HG02798 (cell line): ENCODE data around the gene ZNRF2.
A peak's percentile ranks its signal among the peaks of the same experiment; 100 is the strongest.

Experiments used
- ATAC-seq: cut with Tn5 transposase; IDR thresholded peaks from one replicate; pipeline ENCODE4 v1.9.1; 2021; ENCODE audit warnings: mild to moderate bottlenecking; ENCODE audit not compliant: unreplicated experiment, poor library complexity

ZNRF2 gene

DNA sequence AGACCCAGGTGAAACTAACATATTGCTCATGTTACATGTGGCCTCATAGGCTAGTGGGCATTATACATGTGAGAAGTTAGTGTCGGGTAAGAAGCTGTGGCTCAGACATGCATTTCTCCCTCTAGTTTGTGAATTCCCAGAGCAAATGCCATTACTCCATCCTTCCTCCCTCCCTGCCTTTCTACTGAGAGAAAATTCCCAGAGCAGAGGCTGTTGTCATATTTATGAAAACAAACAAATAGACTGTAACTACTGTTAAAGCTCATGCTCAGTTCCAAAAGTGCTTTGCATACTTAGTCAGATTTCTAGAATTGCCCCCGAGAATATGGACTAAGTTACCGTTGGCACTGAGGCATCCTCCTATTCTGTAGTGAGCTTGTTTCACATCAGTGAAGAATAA is 29.0 kb downstream of the ZNRF2 start:
- no peak for ATAC-seq

DNA sequence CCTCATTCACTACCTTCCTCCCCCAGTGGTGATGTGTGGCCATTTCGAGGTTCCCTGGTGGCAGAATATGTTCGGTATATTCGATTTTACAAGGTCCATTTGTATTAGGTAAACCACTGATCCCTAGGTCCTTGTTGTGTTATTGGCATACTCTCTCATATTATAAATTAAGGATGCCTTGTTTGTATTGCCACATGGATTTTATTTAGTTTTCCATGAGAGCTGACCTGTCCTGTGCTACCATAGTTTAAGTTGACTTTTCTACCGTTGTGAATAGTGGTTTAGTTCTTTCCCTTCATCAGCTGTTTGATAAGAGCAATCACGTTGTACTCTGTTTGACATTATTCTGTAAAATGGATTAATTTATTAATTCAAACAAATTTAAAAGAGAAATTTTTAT is 29.4 kb downstream of the ZNRF2 start:
- ATAC-seq: no peak

DNA sequence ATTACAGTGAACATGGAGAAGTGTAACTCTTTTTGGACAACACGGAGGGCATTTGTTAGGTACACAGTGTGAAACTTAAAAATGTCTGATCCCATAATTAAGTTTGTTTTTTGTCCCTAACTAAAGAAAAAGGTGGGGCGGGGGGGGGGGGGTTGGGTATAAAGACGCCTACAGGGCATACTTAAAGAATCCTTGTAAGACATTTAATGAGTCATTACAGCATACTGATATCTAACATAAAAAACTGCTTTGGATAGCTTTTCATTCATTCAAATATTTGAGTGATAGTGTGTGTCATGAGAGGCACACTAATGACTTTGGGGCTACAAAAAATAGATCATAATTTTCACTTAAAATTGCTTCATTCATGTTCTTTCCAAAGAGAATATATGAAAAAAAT is 31.2 kb downstream of the ZNRF2 start:
- ATAC-seq: no peak

DNA sequence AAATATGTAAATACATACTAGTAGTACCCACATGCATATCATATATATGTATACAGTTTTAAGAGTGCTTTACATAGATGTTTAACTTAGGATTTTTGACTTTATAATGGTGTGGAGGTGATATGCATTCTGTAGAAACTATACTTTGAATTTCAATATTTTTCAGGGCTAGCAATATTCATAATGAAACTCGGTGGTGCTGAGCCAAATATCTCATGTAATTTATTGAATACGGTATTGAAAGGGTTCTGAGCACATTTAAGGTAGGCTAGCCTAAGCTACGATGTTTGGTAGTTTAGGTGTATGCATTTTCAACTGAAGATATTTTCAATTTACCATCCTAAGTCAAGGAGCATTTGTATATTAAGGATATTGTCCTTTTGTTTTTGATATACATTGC is 36.0 kb downstream of the ZNRF2 start:
- ATAC-seq: no peak

DNA sequence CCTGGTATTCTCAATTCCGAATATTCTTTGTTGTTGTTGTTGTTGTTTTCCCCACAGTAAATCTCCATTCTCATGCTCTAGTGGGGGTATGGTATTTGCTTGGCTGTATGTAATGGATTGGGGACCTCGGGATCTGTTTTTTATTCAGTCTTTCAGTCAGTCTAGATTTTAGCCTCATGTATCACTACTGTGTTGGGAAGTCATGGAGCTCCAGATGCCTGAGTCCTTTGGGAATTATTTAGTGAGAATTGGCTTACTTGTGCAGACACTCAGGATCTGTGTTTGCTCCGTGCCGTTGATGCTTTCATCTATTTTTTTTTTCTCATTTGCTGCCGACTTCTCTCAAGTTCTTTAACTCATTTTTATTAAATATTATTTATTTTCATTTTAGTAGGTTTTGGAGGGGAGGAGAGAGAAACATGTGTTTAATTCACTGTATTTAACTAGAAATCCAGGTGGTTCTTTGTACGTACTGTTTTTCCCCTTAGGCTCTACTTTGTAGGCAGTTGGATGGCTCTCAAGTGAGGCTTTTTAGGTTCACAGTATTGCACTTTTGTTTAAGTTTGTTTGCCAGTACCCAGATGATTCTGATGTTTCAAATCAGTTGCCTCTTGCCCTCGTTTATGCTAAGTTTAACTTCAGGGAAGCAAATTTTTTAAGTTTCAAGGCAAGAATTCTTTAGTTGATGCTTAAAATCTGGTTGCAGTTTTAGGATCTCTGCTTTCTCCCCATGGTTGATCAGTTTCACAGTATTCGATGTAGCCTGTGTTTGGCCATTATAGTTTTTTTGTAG is 36.9 kb downstream of the ZNRF2 start:
- ATAC-seq: peak; percentile 29

DNA sequence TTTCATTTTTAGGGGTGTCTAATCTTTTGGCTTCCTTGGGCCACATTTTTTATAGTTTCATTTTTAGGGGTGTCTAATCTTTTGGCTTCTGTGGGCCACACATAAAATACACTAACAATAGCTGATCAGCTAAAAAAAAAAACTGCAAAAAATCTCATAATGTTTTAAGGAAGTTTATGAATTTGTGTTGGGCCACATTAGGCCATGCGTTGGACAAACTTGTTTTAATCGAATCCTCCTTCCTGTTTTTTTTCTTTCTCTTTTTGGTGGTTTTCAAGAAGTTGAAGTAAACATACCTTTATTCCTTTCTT is 37.4 kb downstream of the ZNRF2 start:
- no peak for ATAC-seq

DNA sequence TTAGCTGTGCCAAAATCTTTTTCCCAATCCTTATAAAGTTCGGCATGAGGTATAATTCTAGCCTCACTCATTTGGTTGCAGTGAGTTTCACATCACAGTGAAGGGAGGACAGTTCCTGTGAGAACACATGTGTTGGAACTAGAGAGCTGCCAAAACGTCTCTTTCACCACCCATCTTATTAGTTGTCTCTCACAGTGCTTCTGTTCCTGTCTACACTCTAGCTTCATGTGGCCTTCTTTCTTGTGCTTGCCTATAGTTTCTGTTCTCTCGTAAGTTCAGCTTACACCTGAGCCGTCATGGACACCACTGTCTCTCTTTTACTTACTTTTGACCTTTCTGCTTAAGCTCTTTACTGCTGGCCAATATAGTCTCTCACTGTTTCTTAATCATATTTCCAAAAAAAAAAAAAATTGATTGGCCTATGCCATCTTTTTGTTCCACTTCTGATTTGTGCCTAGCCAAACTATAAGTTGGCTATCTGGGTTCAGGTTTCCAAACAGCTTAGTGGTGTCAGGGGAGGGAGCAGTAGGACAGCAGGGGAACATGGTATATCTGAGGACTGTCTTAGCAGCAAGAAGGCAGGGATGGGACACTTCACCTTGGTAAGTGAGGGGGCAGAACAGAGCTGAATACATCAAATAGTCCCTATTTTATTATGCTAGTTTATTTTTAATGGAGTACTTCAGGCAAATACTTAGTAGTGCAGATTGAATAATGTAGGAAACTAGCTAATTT is 38.0 kb downstream of the ZNRF2 start:
- ATAC-seq: peak; percentile 81

DNA sequence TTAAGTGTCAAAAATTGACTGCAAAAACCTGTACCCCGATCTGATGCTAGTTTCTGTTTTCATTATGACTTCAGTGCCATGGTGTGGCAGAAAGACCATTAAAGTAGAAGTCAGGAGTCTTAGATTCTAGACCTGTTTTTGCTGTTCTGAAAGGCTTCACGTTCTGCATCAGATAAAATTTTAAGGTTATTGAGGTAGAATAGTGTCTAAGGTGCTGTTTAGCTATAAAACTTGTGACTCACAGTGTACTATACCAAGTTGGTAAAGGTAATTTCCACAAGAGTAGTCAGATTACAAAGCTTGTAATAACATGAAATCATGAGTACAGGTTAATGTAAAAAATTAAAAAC is 38.6 kb downstream of the ZNRF2 start:
- peak; percentile 63 for ATAC-seq

DNA sequence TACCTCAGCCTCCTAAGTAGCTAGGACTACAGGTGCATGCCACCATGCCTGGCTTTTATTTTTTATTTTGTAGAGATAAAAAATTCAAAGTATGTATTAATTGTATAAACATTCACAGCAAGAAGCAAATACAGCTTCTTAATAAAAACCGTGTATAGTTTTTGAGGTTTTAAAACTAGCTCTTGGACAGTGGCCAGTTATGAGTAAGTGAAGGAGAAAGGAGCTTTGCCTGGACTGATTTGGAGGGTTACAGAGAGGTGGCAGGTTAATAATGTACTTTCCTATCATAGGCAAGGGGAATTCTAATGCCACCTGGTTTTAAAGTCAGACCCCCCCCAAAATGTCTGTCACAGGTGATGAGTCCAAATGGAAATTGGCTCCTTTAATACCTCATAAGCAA is 43.4 kb downstream of the ZNRF2 start:
- ATAC-seq: no peak

DNA sequence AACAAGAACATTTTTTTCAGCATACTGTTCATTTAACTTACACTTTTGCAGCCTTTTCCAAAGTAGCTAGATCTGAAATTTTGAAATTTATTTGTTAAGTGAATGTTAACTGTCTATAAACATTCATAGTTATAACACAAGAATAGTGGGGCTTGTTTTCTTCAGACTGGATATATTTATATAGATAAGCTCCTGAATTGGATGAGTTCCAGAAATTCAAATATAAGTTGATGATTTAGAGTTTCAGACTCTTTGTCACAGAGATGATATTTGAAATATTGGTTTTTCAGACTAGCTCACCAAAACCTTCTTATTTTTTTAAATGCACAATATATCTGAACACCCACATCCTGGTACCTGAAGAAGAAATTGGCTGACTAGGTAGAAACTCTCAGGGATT is 44.0 kb downstream of the ZNRF2 start:
- no peak for ATAC-seq

DNA sequence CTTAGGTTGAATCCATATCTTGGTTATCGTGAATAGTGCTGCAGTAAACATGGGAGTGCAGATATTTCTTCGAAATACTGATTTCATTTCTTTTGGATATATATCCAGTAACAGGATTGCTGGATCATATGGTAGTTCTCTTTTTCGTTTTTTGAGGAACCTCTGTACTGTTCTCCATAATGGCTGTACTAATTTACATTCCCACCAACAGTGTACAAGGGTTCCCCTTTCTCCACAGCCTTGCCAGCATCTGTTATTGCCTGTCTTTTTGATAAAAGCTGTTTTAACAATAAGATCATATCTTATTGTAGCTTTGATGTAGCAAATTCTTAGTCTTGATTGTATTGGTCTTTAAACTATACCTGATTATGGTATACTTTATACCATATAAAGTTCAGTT is 45.3 kb downstream of the ZNRF2 start:
- no peak for ATAC-seq

DNA sequence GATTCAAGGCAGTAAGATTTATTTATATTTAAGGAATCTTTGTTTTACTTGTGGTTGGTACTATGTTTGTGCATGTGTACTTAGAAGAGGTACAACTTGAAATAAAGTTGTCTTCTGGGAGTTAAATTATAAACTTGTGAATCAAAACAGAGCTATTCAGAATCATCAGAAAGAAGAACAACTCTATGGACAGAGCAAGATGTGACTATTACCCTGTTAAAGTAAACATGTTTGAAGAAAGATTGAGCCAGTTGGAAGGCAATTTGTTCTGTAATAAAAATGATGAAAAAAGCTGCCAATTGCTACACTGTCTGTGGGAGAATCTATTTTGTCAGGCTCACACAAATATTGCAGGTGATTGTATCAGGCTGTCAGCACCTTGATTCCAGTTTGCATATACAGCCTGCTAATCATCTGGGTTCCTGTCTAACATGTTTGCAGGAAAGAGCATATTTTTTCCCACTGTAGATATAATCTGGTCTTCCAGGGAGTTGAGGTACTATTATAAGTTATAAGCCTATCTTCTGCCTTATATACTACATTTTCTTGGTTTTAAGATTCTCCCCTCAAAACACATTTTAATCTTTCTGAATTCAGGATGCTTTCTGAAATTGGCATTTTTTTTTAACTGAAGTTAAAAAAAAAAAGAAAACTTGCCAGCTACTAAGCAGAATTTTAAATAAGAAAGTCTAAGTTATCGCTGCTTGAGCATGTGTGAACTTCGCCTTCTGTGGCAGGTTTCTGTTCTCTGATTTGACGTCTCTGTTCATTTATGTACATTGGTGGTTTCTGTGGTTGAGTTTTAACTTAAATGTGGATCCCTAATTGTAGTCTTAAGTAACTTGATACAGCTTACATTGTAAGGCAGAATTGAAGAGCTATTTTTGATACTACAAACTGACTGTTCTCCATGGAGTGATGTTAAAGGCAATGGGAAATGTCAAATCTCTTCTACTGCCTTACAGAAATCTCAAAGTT is 46.0 kb downstream of the ZNRF2 start:
- peak; percentile 95 for ATAC-seq

DNA sequence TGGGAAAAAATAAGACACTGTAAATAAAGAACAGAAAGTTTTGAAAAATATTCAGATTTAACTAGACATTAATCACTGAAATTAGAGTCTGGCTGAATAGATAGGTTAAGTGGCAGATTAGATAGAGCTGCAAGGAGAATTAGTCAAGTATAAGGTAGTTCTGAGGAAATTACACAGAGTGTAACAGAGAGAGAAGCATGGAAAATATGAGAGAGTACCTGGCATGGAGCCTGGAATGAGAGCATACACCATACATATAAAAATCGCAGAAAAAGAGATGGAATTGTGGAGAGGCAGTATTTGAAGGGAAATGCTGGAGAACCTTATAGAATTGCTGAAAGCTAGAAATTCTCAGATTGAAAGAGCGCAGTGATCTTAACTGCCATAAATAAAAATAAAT is 46.9 kb downstream of the ZNRF2 start:
- no peak for ATAC-seq

DNA sequence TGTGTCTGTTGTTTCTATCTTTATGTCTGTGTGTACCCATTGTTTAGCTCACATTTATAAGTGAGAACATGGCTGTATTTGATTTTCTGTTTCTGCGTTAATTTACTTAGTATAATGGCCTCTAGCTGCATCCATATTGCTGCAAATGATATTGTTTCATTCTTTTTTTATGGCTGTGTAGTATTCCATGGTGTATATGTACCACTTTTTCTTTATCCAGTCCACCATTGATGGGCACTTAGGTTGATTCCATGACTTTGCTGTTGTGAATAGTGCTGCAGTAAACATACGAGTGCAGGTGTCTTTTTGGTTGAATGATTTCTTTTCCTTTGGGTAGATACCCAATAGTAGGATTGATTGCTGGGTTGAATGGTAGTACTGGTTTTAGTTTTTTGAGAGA is 48.2 kb downstream of the ZNRF2 start:
- ATAC-seq: no peak

DNA sequence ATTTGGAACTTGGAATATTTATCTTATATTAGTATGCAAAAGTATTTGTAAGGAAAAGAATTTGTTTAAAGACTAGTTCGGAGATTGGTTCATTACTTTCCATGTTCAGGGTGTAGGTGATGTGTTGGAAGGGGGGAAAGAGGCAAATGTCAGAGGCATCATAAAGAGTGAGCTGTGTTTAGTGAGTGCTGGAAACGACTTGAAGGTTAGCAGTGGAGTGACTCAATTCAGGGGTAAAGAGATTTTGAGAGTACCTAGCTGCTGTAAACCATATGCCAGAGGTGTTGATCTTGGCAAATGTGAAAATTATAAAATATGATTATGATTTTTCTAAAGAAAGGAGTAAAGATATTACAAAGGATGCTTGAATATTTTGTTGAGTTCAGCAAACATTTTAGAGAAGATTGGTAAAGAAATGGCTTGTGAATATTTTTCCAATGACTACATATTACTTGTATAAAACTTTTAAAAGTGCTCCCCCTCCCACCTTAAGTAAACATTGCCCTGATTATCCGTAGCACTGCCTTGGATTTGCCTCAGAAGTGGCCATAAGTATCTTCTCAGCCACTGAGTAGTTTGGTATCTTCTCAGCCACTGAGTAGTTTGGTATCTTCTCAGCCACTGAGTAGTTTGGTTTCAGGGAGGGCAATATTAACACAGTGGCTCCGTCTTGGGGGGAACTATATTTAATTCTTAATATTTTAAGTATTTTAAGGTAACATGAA is 51.5 kb downstream of the ZNRF2 start:
- ATAC-seq: no peak

DNA sequence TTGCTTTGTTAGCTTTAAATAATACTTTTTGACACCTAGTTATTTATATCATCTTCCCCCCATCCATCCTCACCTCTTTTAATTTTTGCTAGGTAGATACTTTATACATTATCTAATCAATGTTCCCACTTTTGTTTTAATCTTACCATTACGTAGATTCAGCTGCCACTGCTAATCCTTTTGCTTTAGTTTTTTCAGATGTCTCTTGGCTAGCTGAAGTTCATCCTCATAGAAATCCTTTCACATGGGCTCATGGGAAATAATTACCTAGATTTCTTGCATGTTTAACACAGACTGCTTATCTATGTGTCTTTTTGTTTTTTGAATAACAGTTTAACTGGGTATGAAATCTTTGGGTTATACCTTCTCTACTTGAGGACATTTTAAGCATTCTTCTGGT is 60.1 kb downstream of the ZNRF2 start:
- no peak for ATAC-seq

DNA sequence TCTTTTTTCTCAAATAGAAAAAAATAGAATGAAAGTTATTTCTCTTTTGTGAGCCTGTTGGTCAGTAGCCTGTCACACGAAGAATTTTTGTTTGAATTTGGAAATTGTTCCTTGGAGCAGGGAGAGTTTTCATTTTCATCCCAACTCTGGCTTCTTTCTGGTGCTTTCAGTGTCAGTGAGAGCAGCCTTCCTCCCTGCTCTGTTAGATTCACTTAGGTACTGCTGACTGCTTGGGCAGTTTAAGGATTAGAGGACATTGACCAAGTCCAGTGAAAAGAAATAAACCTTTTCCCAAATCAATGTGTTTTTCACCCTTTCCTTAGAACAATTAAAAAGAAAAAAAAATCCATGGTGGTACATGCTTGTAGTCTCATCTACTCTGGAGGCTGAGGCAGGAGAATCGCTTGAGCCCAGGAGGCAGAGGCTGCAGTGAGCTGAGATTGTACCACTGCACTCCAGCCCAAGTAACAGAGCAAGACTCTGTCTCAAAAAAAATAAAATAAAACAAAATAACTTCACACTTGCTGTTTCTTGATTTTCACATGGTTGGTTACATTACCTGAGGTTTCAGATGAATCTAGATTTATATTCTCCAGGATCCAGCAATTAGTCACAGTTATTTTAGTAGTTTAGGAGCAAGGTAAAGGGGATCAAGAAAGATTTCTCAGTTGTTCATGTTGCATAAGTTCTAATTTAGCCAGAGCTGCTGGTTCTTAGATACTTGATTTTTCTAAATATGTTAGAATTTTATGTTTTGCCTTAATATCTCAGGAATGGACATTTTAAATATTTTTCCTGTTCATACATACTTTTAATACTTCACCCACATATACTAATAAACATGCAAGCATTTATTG is 63.1 kb downstream of the ZNRF2 start:
- peak; percentile 6 for ATAC-seq

DNA sequence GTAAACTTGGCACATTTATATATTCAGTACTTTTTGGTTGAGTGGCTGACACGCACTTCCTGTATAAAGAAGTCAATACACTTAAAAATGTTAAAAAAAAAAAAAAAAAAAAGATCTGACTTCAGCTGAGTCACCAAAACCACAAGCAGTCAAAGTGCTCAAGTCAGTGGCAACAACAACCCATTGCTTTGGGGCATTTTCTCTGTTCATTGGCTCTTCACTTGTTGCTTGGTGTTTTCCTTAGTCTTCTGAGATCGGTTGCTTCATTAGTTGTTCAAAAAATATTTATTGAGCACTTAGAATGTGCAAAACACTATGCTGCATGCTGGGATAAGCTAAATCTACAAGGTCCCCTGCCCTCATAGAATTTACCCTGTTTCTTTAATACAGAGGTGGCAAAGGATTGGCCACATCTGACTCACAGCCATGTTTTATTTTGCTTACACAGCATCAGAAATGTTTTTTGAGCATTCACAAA is 63.7 kb downstream of the ZNRF2 start:
- ATAC-seq: peak; percentile 88

DNA sequence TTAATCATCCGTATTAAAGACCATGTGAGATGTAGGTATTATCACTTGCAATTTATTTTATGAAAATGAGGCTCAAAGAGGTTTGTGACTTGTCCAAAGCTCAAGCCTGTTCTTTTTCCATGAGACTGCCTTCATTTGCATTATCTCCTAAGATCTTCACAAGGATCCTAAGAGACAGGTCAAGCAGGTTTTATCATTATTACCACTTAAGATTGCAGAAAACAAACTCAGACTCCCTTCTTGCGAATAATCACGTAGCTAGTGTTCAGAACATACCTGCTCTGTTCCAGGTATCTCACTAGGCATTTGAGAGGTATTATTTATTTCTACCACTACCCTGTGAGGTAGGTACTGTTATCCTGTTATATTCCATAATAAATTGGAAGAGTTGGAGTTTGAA is 64.8 kb downstream of the ZNRF2 start:
- ATAC-seq: no peak
